Liver (tissue), 9 donors: ENCODE results near the gene FBXO33. TPM values are rescaled to one million over a fixed set of nuclear protein-coding genes. Genes with fewer than 3 reads are reported as not detected.

Experiments
- DNase-seq: peaks from one replicate; pipeline ENCODE4 v3.0.0-alpha.2; 2017; ENCODE audit warnings: low spot score
- H3K27ac ChIP-seq, 2 donors: one replicate each; pipeline ENCODE4 v1.7.0; 2013; ENCODE audit warnings: inconsistent platforms in 2 of 2, low read length in 2 of 2, control low read depth in 1 of 2, low read depth in 1 of 2, mild to moderate bottlenecking in 1 of 2
- H3K27me3 ChIP-seq, 4 donors: one replicate each; pipeline versions ENCODE4 v1.6.1 to v1.7.0; 2013; ENCODE audit warnings: low read length in 3 of 4, inconsistent platforms in 1 of 4, mild to moderate bottlenecking in 1 of 4, moderate library complexity in 1 of 4; ENCODE audit not compliant: control insufficient read depth in 4 of 4, insufficient read depth in 4 of 4
- H3K36me3 ChIP-seq, 4 donors: one replicate each; pipeline versions ENCODE4 v1.6.1 to v1.7.0; 2013; ENCODE audit warnings: low read length in 3 of 4, mild to moderate bottlenecking in 3 of 4, low read depth in 1 of 4, moderate library complexity in 1 of 4; ENCODE audit not compliant: control insufficient read depth in 4 of 4, insufficient read depth in 3 of 4
- H3K4me1 ChIP-seq, 4 donors: one replicate each; pipeline versions ENCODE4 v1.6.1 to v1.7.0; 2013; ENCODE audit warnings: low read length in 3 of 4, mild to moderate bottlenecking in 3 of 4, moderate library complexity in 1 of 4; ENCODE audit not compliant: control insufficient read depth in 4 of 4, insufficient read depth in 4 of 4
- H3K4me3 ChIP-seq, 3 donors: one replicate each; pipeline versions ENCODE4 v1.6.1 to v1.7.0; 2013; ENCODE audit warnings: low read length in 3 of 3, control low read depth in 1 of 3, low read depth in 1 of 3, mild to moderate bottlenecking in 1 of 3
- H3K9ac ChIP-seq, 2 donors: one replicate each; pipeline ENCODE4 v1.7.0; 2013; ENCODE audit warnings: low read length in 2 of 2, mild to moderate bottlenecking in 2 of 2, moderate library complexity in 2 of 2, control low read depth in 1 of 2, low read depth in 1 of 2
- H3K9me3 ChIP-seq, 4 donors: one replicate each; pipeline versions ENCODE4 v1.6.1 to v1.7.0; 2013; ENCODE audit warnings: low read length in 3 of 4; ENCODE audit not compliant: control insufficient read depth in 4 of 4
- ATF3 ChIP-seq: IDR thresholded peaks from 2 replicates; pipeline ENCODE4 v1.6.1; 2016; ENCODE audit warnings: antibody characterized with exemption
- CTCF ChIP-seq: fragments of 150-350 bp; IDR thresholded peaks from 2 replicates; pipeline ENCODE4 v1.5.1; 2017; ENCODE audit warnings: improper control_type of control experiment, low read depth, low read length; ENCODE audit not compliant: missing input control
- EGR1 ChIP-seq, 2 donors: IDR thresholded peaks; 2 replicates each; pipeline ENCODE4 v1.6.1; 2016 to 2018; ENCODE audit warnings: antibody characterized with exemption in 2 of 2, low read depth in 2 of 2
- FOXA1 ChIP-seq: IDR thresholded peaks from 2 replicates; pipeline ENCODE4 v1.6.1; 2016; ENCODE audit warnings: antibody characterized with exemption
- FOXA2 ChIP-seq: IDR thresholded peaks from 2 replicates; pipeline ENCODE4 v1.6.1; 2016; ENCODE audit warnings: antibody characterized with exemption
- GABPA ChIP-seq, 2 donors: IDR thresholded peaks in 1 of 2; conservative IDR thresholded peaks in 1 of 2; 2 replicates each; pipeline ENCODE4 v1.6.1; 2016; ENCODE audit warnings: antibody characterized with exemption in 2 of 2, mild to moderate bottlenecking in 1 of 2, moderate library complexity in 1 of 2
- HNF4A ChIP-seq, 2 donors: conservative IDR thresholded peaks; 2 replicates each; pipeline ENCODE4 v1.6.1; 2016; ENCODE audit warnings: antibody characterized with exemption in 2 of 2, mild to moderate bottlenecking in 2 of 2
- HNF4G ChIP-seq: IDR thresholded peaks from 2 replicates; pipeline ENCODE4 v1.6.1; 2016; ENCODE audit warnings: antibody characterized with exemption
- JUND ChIP-seq, 2 donors: IDR thresholded peaks; 2 replicates each; pipeline ENCODE4 v1.6.1; 2016; ENCODE audit warnings: antibody characterized with exemption in 2 of 2
- MAX ChIP-seq: IDR thresholded peaks from 2 replicates; pipeline ENCODE4 v1.6.1; 2016; ENCODE audit warnings: antibody characterized with exemption
- NR2F2 ChIP-seq: IDR thresholded peaks from 2 replicates; pipeline ENCODE4 v1.6.1; 2016; ENCODE audit warnings: antibody characterized with exemption
- RAD21 ChIP-seq, 2 donors: IDR thresholded peaks; 2 replicates each; pipeline ENCODE4 v1.6.1; 2016; ENCODE audit warnings: antibody characterized with exemption in 2 of 2, mild to moderate bottlenecking in 2 of 2
- REST ChIP-seq: IDR thresholded peaks from 2 replicates; pipeline ENCODE4 v1.6.1; 2016; ENCODE audit warnings: antibody characterized with exemption, mild to moderate bottlenecking
- RXRA ChIP-seq, 2 donors: IDR thresholded peaks; 2 replicates each; pipeline ENCODE4 v1.6.1; 2017 to 2018; ENCODE audit warnings: antibody characterized with exemption in 2 of 2, mild to moderate bottlenecking in 1 of 2
- SP1 ChIP-seq: IDR thresholded peaks from 2 replicates; pipeline ENCODE4 v1.6.1; 2018; ENCODE audit warnings: antibody characterized with exemption, mild to moderate bottlenecking
- TAF1 ChIP-seq: conservative IDR thresholded peaks from 2 replicates; pipeline ENCODE4 v1.6.1; 2016; ENCODE audit warnings: antibody characterized with exemption, mild to moderate bottlenecking
- YY1 ChIP-seq: IDR thresholded peaks from 2 replicates; pipeline ENCODE4 v1.6.1; 2016; ENCODE audit warnings: antibody characterized with exemption, mild to moderate bottlenecking
- ZBTB33 ChIP-seq: IDR thresholded peaks from 2 replicates; pipeline ENCODE4 v1.6.1; 2016; ENCODE audit warnings: antibody characterized with exemption
- WGBS: extraction: QIAGEN DNeasy Blood & Tissue Kit; methylation state at CpG from one replicate; pipeline ENCODE4 v1.1.7; 2013; 5-methylcytosine and 5-hydroxymethylcytosine counted together
- polyA plus RNA-seq, 2 donors: library from polyadenylated mRNA; stranded (reverse) in 1 of 2; unstranded in 1 of 2; fragments of 200-250 nt in 1 of 2; fragments of >200 nt in 1 of 2; fragmentation: Nextera tagmentation in 1 of 2; extraction: Ambion mirVana in 1 of 2; gene quantifications; one replicate each; pipeline versions ENCODE4 v1.2.1 to v1.2.3, GENCODE V29; 2013 to 2015
- total RNA-seq, 2 donors: library from RNA; depleted of rRNA; stranded (reverse); fragments of >200 nt; gene quantifications; one replicate each; pipeline ENCODE4 v1.2.3, GENCODE V29; 2014
- donor health status: healthy.
- donor health status: healthy.
- donor health status: healthy.
- donor health status: healthy.
- donor health status: healthy.

FBXO33 gene
- total and polyA plus RNA-seq, 4 donors = 3.3 to 11.4 (median 6.1) TPM

- WGBS = 98% methylated on average over 9 of the region's 9 CpGs
- Histone ChIP-seq H3K27me3 (no peaks in the 10 kb centered on the region), H3K27ac (no peak overlapping the region), H3K9me3 (no peaks in the 10 kb centered on the region), H3K36me3 (peaks cover 0 to 27% (median 21%) of the 10 kb centered on the region in 4 donors), H3K9ac (no peak overlapping the region), H3K4me1 (no peaks in the 10 kb centered on the region), H3K4me3 (no peak overlapping the region)
- no peak for DNase-seq
- TF ChIP-seq TAF1 = no peak
- no peak for TF ChIP-seq MAX
- no peak for TF ChIP-seq HNF4A (conservative IDR thresholded peaks at IDR 0.05)
- no peak for TF ChIP-seq ZBTB33
- no peak for TF ChIP-seq RXRA (IDR thresholded peaks at IDR 0.05)
- TF ChIP-seq FOXA2 = no peak
- no peak for TF ChIP-seq FOXA1
- no peak for TF ChIP-seq SP1
- no peak for TF ChIP-seq HNF4G
- TF ChIP-seq GABPA (IDR thresholded peaks at IDR 0.05 in 1 of 2, conservative IDR thresholded peaks at IDR 0.05 in 1 of 2) = no peak
- TF ChIP-seq JUND (IDR thresholded peaks at IDR 0.05) = no peak
- TF ChIP-seq ATF3 = no peak
- TF ChIP-seq CTCF = no peak
- no peak for TF ChIP-seq REST
- no peak for TF ChIP-seq RAD21 (IDR thresholded peaks at IDR 0.05)
- TF ChIP-seq YY1 = no peak
- TF ChIP-seq EGR1 (IDR thresholded peaks at IDR 0.05; ENCODE audit: low read depth in 2 of 2) = no peak
- no peak for TF ChIP-seq NR2F2
Measured at GRCh38 chr14:39351708-39352107, 80.5 kb downstream of the FBXO33 start.
